A549 (cell line): ENCODE results near the gene EMILIN1. TPM values are rescaled to one million over a fixed set of nuclear protein-coding genes. Genes with fewer than 3 reads are reported as not detected.

ENCODE experiments used
- ATAC-seq, 2 experiments: fragments of 200-7000 bp in 1 of 2; fragments of >200 bp in 1 of 2; cut with Nextera tagmentation in 1 of 2; cut with Tn5 transposase in 1 of 2; 3 replicates each; pipeline versions ENCODE4 v1.8.0 to v1.9.1; 2018 to 2020; ENCODE audit warnings: mild to moderate bottlenecking in 1 of 2, moderate library complexity in 1 of 2
- CTCF ChIA-PET: fragments of 300-600 bp; sonication (Branson Sonifier 250); formaldehyde crosslinking; extraction: SDS; loops from one replicate; lab custom pipeline; 2021; ENCODE audit warnings: antibody characterized with exemption, inconsistent platforms; lab: Yijun Ruan, JAX
- POLR2A ChIA-PET: fragments of 350-600 bp; formaldehyde crosslinking; extraction: SDS; loops from one replicate; lab custom pipeline; 2021; ENCODE audit warnings: antibody characterized with exemption, inconsistent platforms; lab: Yijun Ruan, JAX
- DNase-seq, 2 experiments: peaks; one replicate each; pipeline versions ENCODE4 v3.0.0 to v3.0.0-alpha.2; 2011 to 2016; ENCODE audit warnings: low read depth in 1 of 2, low spot score in 1 of 2
- FAIRE-seq: peaks from 2 replicates; lab custom pipeline; 2011; peaks lifted over from hg19 to GRCh38; lab: Jason Lieb, UNC
- H3K27ac ChIP-seq, 2 experiments: fragments of >200 bp; sonication (Bioruptor Twin); formaldehyde crosslinking; 3 replicates each; pipeline ENCODE4 v1.5.1; 2016 to 2017
- H3K4me1 ChIP-seq: fragments of >200 bp; sonication (Bioruptor Twin); formaldehyde crosslinking; 3 replicates; pipeline ENCODE4 v1.6.1; 2016
- H3K4me2 ChIP-seq: fragments of >200 bp; sonication (Bioruptor Twin); formaldehyde crosslinking; 3 replicates; pipeline ENCODE4 v1.6.1; 2016
- H3K4me3 ChIP-seq: fragments of >200 bp; sonication (Bioruptor Twin); formaldehyde crosslinking; 3 replicates; pipeline ENCODE4 v1.5.1; 2016
- H3K9me3 ChIP-seq: fragments of >200 bp; sonication (Bioruptor Twin); formaldehyde crosslinking; 3 replicates; pipeline ENCODE4 v1.6.1; 2016
- BHLHE40 ChIP-seq: IDR thresholded peaks from 2 replicates; pipeline ENCODE4 v1.6.1; 2012; ENCODE audit warnings: low read depth, low read length, inconsistent platforms
- EHMT2 ChIP-seq: fragments of 200-600 bp; sonication (generic); IDR thresholded peaks from 2 replicates; pipeline ENCODE4 v1.6.1; 2016; ENCODE audit warnings: antibody characterized with exemption, low read depth, mild to moderate bottlenecking, moderate library complexity
- FOSB ChIP-seq: fragments of 250-450 bp; sonication (Bioruptor Pico); IDR thresholded peaks from 2 replicates; pipeline ENCODE4 v1.5.0; 2020; ENCODE audit warnings: mild to moderate bottlenecking, moderate library complexity
- FOXS1 ChIP-seq: fragments of 250-450 bp; sonication (Bioruptor Pico); IDR thresholded peaks from 2 replicates; pipeline ENCODE4 v1.5.0; 2020; ENCODE audit warnings: mild to moderate bottlenecking, moderate library complexity
- GATA3 ChIP-seq: IDR thresholded peaks from 2 replicates; pipeline ENCODE4 v1.6.1; 2012; ENCODE audit warnings: borderline replicate concordance
- HDAC2 ChIP-seq: fragments of 200-600 bp; sonication (generic); IDR thresholded peaks from 2 replicates; pipeline ENCODE4 v1.6.1; 2016
- HEYL ChIP-seq: fragments of 250-450 bp; sonication (Bioruptor Pico); IDR thresholded peaks from 2 replicates; pipeline ENCODE4 v1.8.0; 2021; ENCODE audit warnings: mild to moderate bottlenecking, moderate library complexity
- HOXA7 ChIP-seq: fragments of 250-450 bp; sonication (Bioruptor Pico); IDR thresholded peaks from 2 replicates; pipeline ENCODE4 v1.5.0; 2020; ENCODE audit warnings: mild to moderate bottlenecking, moderate library complexity
- HOXB5 ChIP-seq: fragments of 250-450 bp; sonication (Bioruptor Pico); IDR thresholded peaks from 2 replicates; pipeline ENCODE4 v1.5.0; 2020; ENCODE audit warnings: mild to moderate bottlenecking, moderate library complexity
- JUN ChIP-seq, 2 experiments: fragments of >200 bp; sonication (Bioruptor Twin); formaldehyde crosslinking; IDR thresholded peaks; 2 replicates in 1 of 2; 3 replicates in 1 of 2; pipeline ENCODE4 v1.6.1; 2016 to 2017
- KDM5A ChIP-seq: fragments of 200-600 bp; sonication (generic); IDR thresholded peaks from 2 replicates; pipeline ENCODE4 v1.6.1; 2016; ENCODE audit warnings: antibody characterized with exemption, mild to moderate bottlenecking
- MAZ ChIP-seq: fragments of 150-350 bp; IDR thresholded peaks from 2 replicates; pipeline ENCODE4 v1.6.1; 2014; ENCODE audit warnings: antibody characterized with exemption, low read depth, low read length, borderline replicate concordance
- NPAS2 ChIP-seq: fragments of 250-450 bp; sonication (Bioruptor Pico); IDR thresholded peaks from 2 replicates; pipeline ENCODE4 v1.8.0; 2022; ENCODE audit warnings: mild to moderate bottlenecking, moderate library complexity, borderline replicate concordance
- POLR2A ChIP-seq: IDR thresholded peaks from 2 replicates; pipeline ENCODE4 v1.6.1; 2012; ENCODE audit warnings: mild to moderate bottlenecking, low read length
- RARB ChIP-seq: fragments of 250-450 bp; sonication (Bioruptor Pico); IDR thresholded peaks from 2 replicates; pipeline ENCODE4 v1.8.0; 2021; ENCODE audit warnings: mild to moderate bottlenecking, moderate library complexity
- SREBF2 ChIP-seq: fragments of 450-650 bp; IDR thresholded peaks from 2 replicates; pipeline ENCODE4 v1.6.1; 2014; ENCODE audit warnings: mild to moderate bottlenecking, moderate library complexity
- TP53 ChIP-seq: fragments of 250-450 bp; sonication (Bioruptor Pico); IDR thresholded peaks from 2 replicates; pipeline ENCODE4 v1.5.0; 2021; ENCODE audit warnings: mild to moderate bottlenecking, moderate library complexity
- ZC3H11A ChIP-seq: fragments of 450-650 bp; IDR thresholded peaks from 2 replicates; pipeline ENCODE4 v1.6.1; 2014; ENCODE audit warnings: antibody characterized with exemption, mild to moderate bottlenecking
- WGBS: methylation state at CpG from one replicate; pipeline ENCODE4 v1.1.6; 2017; ENCODE audit errors: missing lambda C conversion rate; 5-methylcytosine and 5-hydroxymethylcytosine counted together
- polyA plus RNA-seq, 4 experiments: library from polyadenylated mRNA; depleted of rRNA in 3 of 4; stranded (reverse); fragments of >200 nt; fragmentation: RNase III in 1 of 4; extraction: RNeasy Plus Mini Kit Qiagen cat#74134 plus additional on column Dnase treatment in 1 of 4; gene quantifications; 2 replicates in 3 of 4; 3 replicates in 1 of 4; pipeline ENCODE4 v1.2.3, GENCODE V29; 2011 to 2017
- TF ChIP-seq, protein P1 (sequence below): fragments of 250-450 bp; sonication (Bioruptor Pico); IDR thresholded peaks from 2 replicates; pipeline ENCODE4 v1.5.0; 2020; ENCODE audit warnings: low read depth, mild to moderate bottlenecking, moderate library complexity
- TF ChIP-seq, protein P2 (sequence below): IDR thresholded peaks from 2 replicates; pipeline ENCODE4 v1.6.1; 2012; ENCODE audit warnings: low read depth, borderline replicate concordance
- TF ChIP-seq, protein P3 (sequence below): IDR thresholded peaks from 2 replicates; pipeline ENCODE4 v1.6.1; 2012

Gene EMILIN1
- polyA plus RNA-seq, 2 of the 4 experiments (the other 2 are of a cell fraction), result 0.13 to 0.49 TPM

DNA sequence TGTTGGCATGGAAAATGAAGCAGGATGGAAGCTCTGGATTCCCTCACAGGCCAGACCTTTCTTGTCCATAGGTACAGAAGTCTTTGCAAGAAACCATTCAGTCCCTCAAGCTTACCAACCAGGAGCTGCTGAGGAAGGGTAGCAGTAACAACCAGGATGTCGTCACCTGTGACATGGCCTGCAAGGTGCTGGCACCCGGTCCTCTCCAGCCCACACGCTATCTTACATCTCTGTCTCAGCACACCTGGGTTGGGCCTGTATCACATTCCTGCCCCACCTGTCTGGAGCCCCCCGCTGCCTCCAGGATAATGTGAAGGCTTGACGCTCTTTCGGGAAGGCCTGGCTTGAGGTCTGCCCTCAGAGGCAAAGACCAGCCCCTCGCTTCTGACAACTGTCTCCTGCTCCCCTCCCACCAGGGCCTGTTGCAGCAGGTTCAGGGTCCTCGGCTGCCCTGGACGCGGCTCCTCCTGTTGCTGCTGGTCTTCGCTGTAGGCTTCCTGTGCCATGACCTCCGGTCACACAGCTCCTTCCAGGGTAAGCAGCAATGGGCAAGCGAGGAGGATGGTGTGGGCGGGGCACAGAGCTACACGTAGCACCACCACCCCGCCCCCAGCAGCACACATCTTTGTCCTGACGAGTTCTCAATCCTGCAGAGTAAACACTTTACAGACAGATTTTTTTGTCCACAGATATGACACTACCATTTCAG is 39.6 kb upstream of the EMILIN1 start:
- FAIRE-seq, result no peak
- WGBS, result 89% methylated on average over 17 of the region's 17 CpGs
- Histone ChIP-seq H3K4me3 (no peak overlapping the region), H3K4me1 (peaks cover 7% of the 10 kb centered on the region), H3K9me3 (no peaks in the 10 kb centered on the region), H3K27ac (no peak overlapping the region), H3K4me2 (no peak overlapping the region)
- ChIA-PET POLR2A (interaction anchor here (1.5 kb wide), 1 partner anchor 12 kb away, joined by 6 read pairs; the partner anchor contains the start of gene AGBL5), CTCF (interaction anchor here (0.9 to 4.8 kb wide), 9 partner anchors 8 to 192 kb away, joined by 3 to 27 read pairs (median 6); no protein-coding TSS in a partner anchor)
- no peak for ATAC-seq
- DNase-seq, result no peak
- TF ChIP-seq, protein P1, sequence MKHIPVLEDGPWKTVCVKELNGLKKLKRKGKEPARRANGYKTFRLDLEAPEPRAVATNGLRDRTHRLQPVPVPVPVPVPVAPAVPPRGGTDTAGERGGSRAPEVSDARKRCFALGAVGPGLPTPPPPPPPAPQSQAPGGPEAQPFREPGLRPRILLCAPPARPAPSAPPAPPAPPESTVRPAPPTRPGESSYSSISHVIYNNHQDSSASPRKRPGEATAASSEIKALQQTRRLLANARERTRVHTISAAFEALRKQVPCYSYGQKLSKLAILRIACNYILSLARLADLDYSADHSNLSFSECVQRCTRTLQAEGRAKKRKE (CRISPR knock-in tag), result no peak
- TF ChIP-seq HOXB5 (CRISPR knock-in tag) (no peak), KDM5A (no peak), HEYL (CRISPR knock-in tag) (no peak), ZC3H11A (no peak), SREBF2 (no peak), TP53 (CRISPR knock-in tag) (no peak), HDAC2 (no peak), FOSB (no peak)
- TF ChIP-seq, protein P2, sequence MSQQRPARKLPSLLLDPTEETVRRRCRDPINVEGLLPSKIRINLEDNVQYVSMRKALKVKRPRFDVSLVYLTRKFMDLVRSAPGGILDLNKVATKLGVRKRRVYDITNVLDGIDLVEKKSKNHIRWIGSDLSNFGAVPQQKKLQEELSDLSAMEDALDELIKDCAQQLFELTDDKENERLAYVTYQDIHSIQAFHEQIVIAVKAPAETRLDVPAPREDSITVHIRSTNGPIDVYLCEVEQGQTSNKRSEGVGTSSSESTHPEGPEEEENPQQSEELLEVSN, result no peak

GRCh38 chr2:27039426-27039825 is 39.0 kb upstream of the EMILIN1 start:
- ChIA-PET CTCF (interaction anchor here (0.9 to 4.8 kb wide), 8 partner anchors 11 to 240 kb away, joined by 3 to 27 read pairs (median 8); no protein-coding TSS in a partner anchor), POLR2A (interaction anchor here (1.5 kb wide), 1 partner anchor 11 kb away, joined by 6 read pairs; the partner anchor contains the start of gene AGBL5)
- ATAC-seq, result no peak
- Histone ChIP-seq H3K4me1 (peaks cover under 1% of the 10 kb centered on the region; the same call in 2 of the 3 replicates), H3K9me3 (no peaks in the 10 kb centered on the region), H3K4me2 (no peak overlapping the region), H3K4me3 (no peak overlapping the region), H3K27ac (no peak overlapping the region)
- no peak for FAIRE-seq
- WGBS, result 94% methylated on average over 6 of the region's 6 CpGs
- no peak for TF ChIP-seq POLR2A
- no peak for DNase-seq

DNA sequence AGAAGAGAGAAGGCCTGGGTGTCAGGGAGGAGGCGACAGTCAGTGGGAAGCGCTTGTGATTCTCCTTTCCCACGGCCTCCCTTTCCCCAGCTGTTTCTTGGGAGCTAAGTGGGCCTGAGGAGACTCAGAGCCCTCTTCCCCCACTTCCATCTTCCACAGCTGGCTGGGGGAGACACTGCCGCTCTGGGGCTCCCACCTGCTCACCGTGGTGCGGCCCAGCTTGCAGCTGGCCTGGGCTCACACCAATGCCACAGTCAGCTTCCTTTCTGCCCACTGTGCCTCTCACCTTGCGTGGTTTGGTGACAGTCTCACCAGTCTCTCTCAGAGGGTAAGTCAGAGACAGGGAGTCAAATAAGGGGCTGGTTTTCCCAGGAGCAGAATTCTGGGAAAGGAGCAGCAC is 38.5 kb upstream of the EMILIN1 start:
- no peak for DNase-seq
- POLR2A ChIA-PET, result interaction anchor here (1.5 kb wide), 1 partner anchor 11 kb away, joined by 6 read pairs; the partner anchor contains the start of gene AGBL5
- no peak for ATAC-seq
- Histone ChIP-seq H3K4me1 (no peaks in the 10 kb centered on the region), H3K4me2 (no peak overlapping the region), H3K9me3 (no peaks in the 10 kb centered on the region), H3K27ac (no peak overlapping the region), H3K4me3 (no peak overlapping the region)
- 95% methylated on average over 7 of the region's 7 CpGs for WGBS
- TF ChIP-seq, protein P3, sequence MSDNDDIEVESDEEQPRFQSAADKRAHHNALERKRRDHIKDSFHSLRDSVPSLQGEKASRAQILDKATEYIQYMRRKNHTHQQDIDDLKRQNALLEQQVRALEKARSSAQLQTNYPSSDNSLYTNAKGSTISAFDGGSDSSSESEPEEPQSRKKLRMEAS, result no peak
- TF ChIP-seq HOXA7 (CRISPR knock-in tag), result no peak
- FAIRE-seq, result no peak
- CTCF ChIA-PET, result interaction anchor here (0.9 to 4.8 kb wide), 9 partner anchors 10 to 240 kb away, joined by 3 to 27 read pairs (median 6); no protein-coding TSS in a partner anchor

DNA sequence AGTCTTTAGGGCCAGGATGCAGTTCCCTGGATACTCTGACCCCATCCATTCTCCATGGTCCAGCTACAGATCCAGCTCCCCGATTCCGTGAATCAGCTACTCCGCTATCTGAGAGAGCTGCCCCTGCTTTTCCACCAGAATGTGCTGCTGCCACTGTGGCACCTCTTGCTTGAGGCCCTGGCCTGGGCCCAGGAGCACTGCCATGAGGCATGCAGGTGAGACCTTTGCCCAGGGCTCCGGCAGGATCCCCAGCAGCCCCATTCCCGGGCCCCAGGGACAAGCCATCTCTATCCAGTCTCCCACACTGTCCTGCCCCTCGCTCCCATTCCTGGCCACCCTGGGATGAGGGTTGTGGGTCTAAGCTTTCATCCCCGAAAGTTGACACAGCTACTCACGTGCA is 38.1 kb upstream of the EMILIN1 start:
- DNase-seq, result no peak
- CTCF ChIA-PET, result interaction anchor here (1.1 to 4.8 kb wide), 7 partner anchors 10 to 239 kb away, joined by 3 to 27 read pairs (median 11); no protein-coding TSS in a partner anchor
- Histone ChIP-seq H3K27ac (no peak overlapping the region), H3K9me3 (no peaks in the 10 kb centered on the region), H3K4me1 (no peaks in the 10 kb centered on the region), H3K4me3 (no peak overlapping the region), H3K4me2 (no peak overlapping the region)
- ATAC-seq, result no peak
- FAIRE-seq, result no peak
- WGBS, result 95% methylated on average over 8 of the region's 8 CpGs
- POLR2A ChIA-PET, result no interaction called here
- no peak for TF ChIP-seq FOSB
- no peak for TF ChIP-seq JUN (IDR thresholded peaks at IDR 0.05)
- no peak for TF ChIP-seq FOXS1 (CRISPR knock-in tag)
- TF ChIP-seq BHLHE40, result no peak
- no peak for TF ChIP-seq ZC3H11A
- TF ChIP-seq POLR2A, result no peak
- no peak for TF ChIP-seq HDAC2
- TF ChIP-seq NPAS2 (CRISPR knock-in tag), result no peak
- no peak for TF ChIP-seq GATA3
- TF ChIP-seq EHMT2, result no peak
- no peak for TF ChIP-seq RARB (CRISPR knock-in tag)
- TF ChIP-seq MAZ, result no peak
